Uterus (tissue), 4 donors: Measurements from ENCODE around the gene HEATR5A. TPM values are rescaled to one million over a fixed set of nuclear protein-coding genes. Genes with fewer than 3 reads are reported as not detected.
"Not testable (repeated sequence)": the region's sequence is repeated elsewhere in the genome, so short reads cannot be mapped to it uniquely, and the experiment has no call there.

Source experiments
- DNase-seq, 2 donors: peaks; one replicate each; pipeline ENCODE4 v3.0.0-alpha.2; 2019 to 2020
- H3K27ac ChIP-seq, 2 donors: fragments of 200-600 bp; sonication (generic); 1 replicate in 1 of 2; 2 replicates in 1 of 2; pipeline ENCODE4 v1.5.1; 2016 to 2018
- H3K27me3 ChIP-seq, 2 donors: fragments of 200-600 bp; sonication (generic); one replicate each; pipeline ENCODE4 v1.5.1; 2018 to 2019; ENCODE audit warnings: control low read depth in 1 of 2
- H3K36me3 ChIP-seq, 2 donors: fragments of 200-600 bp; sonication (generic); one replicate each; pipeline ENCODE4 v1.5.1; 2019; ENCODE audit warnings: control low read depth in 1 of 2
- H3K4me1 ChIP-seq, 2 donors: fragments of 200-600 bp; sonication (generic); one replicate each; pipeline ENCODE4 v1.5.1; 2018 to 2019; ENCODE audit warnings: control low read depth in 1 of 2
- H3K4me3 ChIP-seq, 2 donors: fragments of 200-600 bp; sonication (generic); 1 replicate in 1 of 2; 2 replicates in 1 of 2; pipeline ENCODE4 v1.5.1; 2018 to 2019; ENCODE audit warnings: mild to moderate bottlenecking in 1 of 2
- H3K9me3 ChIP-seq, 2 donors: fragments of 200-600 bp; sonication (generic); one replicate each; pipeline ENCODE4 v1.5.1; 2019; ENCODE audit warnings: control low read depth in 1 of 2
- CTCF ChIP-seq, 4 experiments: fragments of 200-600 bp in 2 of 4; fragments of 450-650 bp in 2 of 4; sonication (generic) in 2 of 4; IDR thresholded peaks; one replicate each; pipeline ENCODE4 v1.5.1; 2016 to 2019; ENCODE audit warnings: antibody characterized with exemption in 4 of 4, mild to moderate bottlenecking in 2 of 4, moderate library complexity in 1 of 4
- POLR2A ChIP-seq, 2 donors: fragments of 450-650 bp; IDR thresholded peaks; one replicate each; pipeline ENCODE4 v1.6.1; 2016; ENCODE audit warnings: antibody characterized with exemption in 2 of 2, mild to moderate bottlenecking in 1 of 2, moderate library complexity in 1 of 2
- intact Hi-C: fragments of 100-400 bp; cut with DNase I; formaldehyde crosslinking; loops from one replicate; pipeline ENCODE4 v1.15.1; 2023; ENCODE audit warnings: low total_unique reads
- total RNA-seq, 4 donors: library from RNA; depleted of rRNA in 3 of 4; stranded (reverse); fragments of >200 nt in 3 of 4; gene quantifications; one replicate each; pipeline versions ENCODE4 v1.1.0 to v1.2.4, GENCODE V29; 2014 to 2023
- donor health status: DM: yes; HTN: yes; CAD: no.

The HEATR5A gene
- total RNA-seq: 10 to 100 TPM; 14.6 to 56.8 (median 38.8) TPM

GRCh38 chr14:31420319-31421111 lies at the start of gene HEATR5A:
TSS of gene HEATR5A (minus strand) at chr14:31420550. CDS start at chr14:31402975, 17,575 bp downstream.
- intact Hi-C loops: no loop called here
- H3K4me3 ChIP-seq: peak within 1 kb of the TSS; percentile 73 to 99
- no peaks in the 10 kb centered on the region for H3K27me3 ChIP-seq
- peak within 1 kb of the TSS; percentile 83 to 85 for H3K27ac ChIP-seq
- peak; percentile 7 to 52 (median 45) for TF ChIP-seq CTCF (IDR thresholded peaks at IDR 0.05)
- peak; percentile 91 to 96 for TF ChIP-seq POLR2A (IDR thresholded peaks at IDR 0.05)
- no peaks in the 10 kb centered on the region for H3K36me3 ChIP-seq
- no peaks in the 10 kb centered on the region for H3K9me3 ChIP-seq
- DNase-seq: peak; percentile 92 to 96
- H3K4me1 ChIP-seq: no peaks in the 10 kb centered on the region

GRCh38 chr14:31466554-31466953 lies 46.2 kb upstream of the HEATR5A start:
- no peaks in the 10 kb centered on the region for H3K36me3 ChIP-seq
- H3K9me3 ChIP-seq: no peaks in the 10 kb centered on the region
- TF ChIP-seq CTCF (IDR thresholded peaks at IDR 0.05) (no peak), POLR2A (IDR thresholded peaks at IDR 0.05) (no peak)
- no peak overlapping the region for H3K4me3 ChIP-seq
- H3K27me3 ChIP-seq: no peaks in the 10 kb centered on the region
- intact Hi-C loops: no loop called here
- DNase-seq: no peak
- H3K27ac ChIP-seq: no peak overlapping the region
- H3K4me1 ChIP-seq: no peaks in the 10 kb centered on the region

- Histone ChIP-seq H3K27me3 (no peaks in the 10 kb centered on the region), H3K4me1 (no peaks in the 10 kb centered on the region), H3K27ac (no peak overlapping the region), H3K4me3 (no peak overlapping the region), H3K36me3 (no peaks in the 10 kb centered on the region), H3K9me3 (no peaks in the 10 kb centered on the region)
- intact Hi-C loops: no loop called here
- no peak for DNase-seq
- no peak for TF ChIP-seq POLR2A (IDR thresholded peaks at IDR 0.05)
- TF ChIP-seq CTCF (IDR thresholded peaks at IDR 0.05): no peak
Measured at GRCh38 chr14:31465111-31465510, 44.8 kb upstream of the HEATR5A start.

- intact Hi-C loops: not testable (repeated sequence)
Measured at GRCh38 chr14:31462450-31462849, 42.1 kb upstream of the HEATR5A start.

GRCh38 chr14:31461545-31461944 lies 41.2 kb upstream of the HEATR5A start:
- H3K4me3 ChIP-seq: no peak overlapping the region
- no peak for DNase-seq
- no peaks in the 10 kb centered on the region for H3K9me3 ChIP-seq
- no peaks in the 10 kb centered on the region for H3K36me3 ChIP-seq
- H3K4me1 ChIP-seq: no peaks in the 10 kb centered on the region
- H3K27ac ChIP-seq: no peak overlapping the region
- intact Hi-C loops: no loop called here
- no peaks in the 10 kb centered on the region for H3K27me3 ChIP-seq
- TF ChIP-seq POLR2A (IDR thresholded peaks at IDR 0.05): no peak
- TF ChIP-seq CTCF (IDR thresholded peaks at IDR 0.05): no peak

More at GRCh38 chr14:31462450-31462849, 42.1 kb upstream of the HEATR5A start:
- not testable (repeated sequence) for H3K4me1 ChIP-seq, H3K27me3 ChIP-seq, H3K4me3 ChIP-seq, H3K27ac ChIP-seq, H3K36me3 ChIP-seq, DNase-seq, H3K9me3 ChIP-seq
